Subcutaneous adipose tissue (tissue), 4 donors: Measurements from ENCODE around the gene DPEP2. TPM values are rescaled to one million over a fixed set of nuclear protein-coding genes. Genes with fewer than 3 reads are reported as not detected.

Experiments used
- CTCF ChIP-seq: fragments of 450-650 bp; IDR thresholded peaks from one replicate; pipeline ENCODE4 v1.5.1; 2016; ENCODE audit warnings: low read depth, mild to moderate bottlenecking, control low read depth, antibody characterized with exemption, moderate library complexity
- small RNA-seq: library from RNA; depleted of rRNA; stranded (forward); fragments of <200 nt; gene quantifications from one replicate; pipeline ENCODE3, GENCODE V24; 2016
- total RNA-seq, 4 donors: library from RNA; depleted of rRNA; stranded (reverse); fragments of >200 nt; gene quantifications; one replicate each; pipeline ENCODE4 v1.1.0, GENCODE V29; 2016

The DPEP2 gene
- total RNA-seq, 4 donors from 2014 or later: 0.98 to 28.7 (median 9.5) TPM

GRCh38 chr16:67941469-67942199, 57.6 kb downstream of the DPEP2 start:
- TF ChIP-seq CTCF: no peak

GRCh38 chr16:67940446-67941089, 58.7 kb downstream of the DPEP2 start:
- TF ChIP-seq CTCF: no peak

- no peak for TF ChIP-seq CTCF
These were observed 59.5 kb downstream of the DPEP2 start for GRCh38 chr16:67939507-67940445.

Small RNA genes within 50 kb of the gene (small RNA-seq; reads per million reads assigned to genes)
- not detected for gene RNU6-359P

Other genes starting within 250 kb of the DPEP2 start
- 10 to 100 TPM in 1 of 4 donors, 1 to 10 TPM in 3; 8.1 to 11.7 (median 9.3) TPM for gene RANBP10, start 192.9 kb downstream of the DPEP2 start, total RNA-seq
- gene TSNAXIP1, start 192.6 kb downstream of the DPEP2 start, total RNA-seq: 1 to 10 TPM in 2 of 4 donors, under 1 TPM in 1, not detected in 1; 0.88 to 1.5 (median 1.0) TPM
- gene THAP11, start 157.2 kb downstream of the DPEP2 start, total RNA-seq: 10 to 100 TPM; 21.2 to 36.9 (median 34.0) TPM
- gene NUTF2, start 152.6 kb downstream of the DPEP2 start, total RNA-seq: 10 to 100 TPM; 56.5 to 98.2 (median 75.4) TPM
- gene CENPT, start 151.8 kb downstream of the DPEP2 start, total RNA-seq: 10 to 100 TPM; 22.8 to 48.0 (median 30.8) TPM
- 10 to 100 TPM; 21.0 to 47.5 (median 28.3) TPM for gene EDC4, start 126.4 kb downstream of the DPEP2 start, total RNA-seq
- 1 to 10 TPM in 3 of 4 donors, not detected in 1; 1.3 to 7.2 (median 2.5) TPM for gene NRN1L, start 114.6 kb downstream of the DPEP2 start, total RNA-seq
- gene PSKH1, start 106.2 kb downstream of the DPEP2 start, total RNA-seq: 10 to 100 TPM in 2 of 4 donors, 1 to 10 TPM in 2; 7.0 to 28.4 (median 10.9) TPM
- 1 to 10 TPM in 1 of 4 donors, under 1 TPM in 2, not detected in 1; 0.85 to 4.1 (median 0.88) TPM for gene CTRL, start 67.6 kb downstream of the DPEP2 start, total RNA-seq
- gene PSMB10, start 62.6 kb downstream of the DPEP2 start, total RNA-seq: 10 to 100 TPM; 10.3 to 45.8 (median 39.9) TPM
- 10 to 100 TPM in 2 of 4 donors, 1 to 10 TPM in 2; 7.9 to 16.2 (median 10.5) TPM for gene LCAT, start 55.4 kb downstream of the DPEP2 start, total RNA-seq
- 10 to 100 TPM; 36.2 to 77.2 (median 36.9) TPM for gene SLC12A4, start 30.8 kb downstream of the DPEP2 start, total RNA-seq
- gene DPEP3, start 19.0 kb downstream of the DPEP2 start, total RNA-seq: under 1 TPM in 1 of 4 donors, not detected in 3; 0.22 TPM
- gene DPEP2NB, start 16.4 kb upstream of the DPEP2 start, total RNA-seq: not detected
- gene DDX28, start 23.7 kb upstream of the DPEP2 start, total RNA-seq: 1 to 10 TPM; 6.2 to 8.5 (median 7.2) TPM
- 10 to 100 TPM in 2 of 4 donors, 1 to 10 TPM in 2; 6.4 to 19.8 (median 9.8) TPM for gene DUS2, start 23.8 kb upstream of the DPEP2 start, total RNA-seq
- 10 to 100 TPM; 39.9 to 47.6 (median 45.5) TPM for gene NFATC3, start 85.9 kb upstream of the DPEP2 start, total RNA-seq
- 1 to 10 TPM in 1 of 4 donors, under 1 TPM in 3; 0.17 to 1.1 (median 0.27) TPM for gene ESRP2, start 236.6 kb upstream of the DPEP2 start, total RNA-seq
- gene PLA2G15, start 245.9 kb upstream of the DPEP2 start, total RNA-seq: 10 to 100 TPM; 16.3 to 62.4 (median 36.0) TPM